HG03575 (cell line): ENCODE measurements around the gene PTPN7.
"Not testable (repeated sequence)": the region's sequence is repeated elsewhere in the genome, so short reads cannot be mapped to it uniquely, and the experiment has no call there.

Experiments
- ATAC-seq: cut with Tn5 transposase; IDR thresholded peaks from one replicate; pipeline ENCODE4 v1.9.1; 2021; ENCODE audit not compliant: unreplicated experiment, insufficient number of reproducible peaks, low FRiP score; ENCODE audit errors: extremely low read depth

PTPN7 gene

GRCh38 chr1:202155478-202156021 is 4.9 kb downstream of the PTPN7 start:
- no peak for ATAC-seq

GRCh38 chr1:202154766-202155477 is 5.5 kb downstream of the PTPN7 start:
- ATAC-seq = no peak

DNA sequence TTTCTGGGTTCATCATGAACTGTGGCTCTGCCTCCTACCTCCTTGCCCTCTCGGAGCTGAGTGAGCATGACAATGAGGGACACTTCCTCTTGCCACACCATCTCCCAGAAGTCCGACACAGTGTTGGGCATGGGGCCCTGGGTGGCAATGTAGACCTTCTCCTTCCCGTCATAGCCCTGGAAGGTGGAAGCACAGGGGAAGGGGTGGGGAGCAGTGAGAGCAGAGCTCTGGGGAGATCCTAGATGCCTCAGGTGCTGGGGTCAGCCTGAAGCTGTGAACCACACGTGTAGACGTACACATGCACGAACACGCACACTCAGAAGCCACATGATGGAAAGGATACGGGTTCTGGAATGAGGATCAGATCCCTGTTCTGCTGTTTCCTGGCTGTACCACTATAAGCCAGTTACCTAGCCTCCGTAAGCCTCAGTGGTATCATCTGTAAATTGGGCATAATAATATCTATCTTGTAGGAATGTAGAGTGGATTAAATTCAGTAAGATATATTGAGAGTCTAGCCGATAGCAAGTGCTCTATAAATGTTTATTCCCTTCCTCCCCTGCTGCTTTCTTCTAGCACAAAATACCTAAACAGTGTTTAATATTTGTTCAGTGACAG is 6.1 kb downstream of the PTPN7 start:
- ATAC-seq = no peak

GRCh38 chr1:202153284-202153683 is 7.1 kb downstream of the PTPN7 start:
- ATAC-seq = no peak

DNA sequence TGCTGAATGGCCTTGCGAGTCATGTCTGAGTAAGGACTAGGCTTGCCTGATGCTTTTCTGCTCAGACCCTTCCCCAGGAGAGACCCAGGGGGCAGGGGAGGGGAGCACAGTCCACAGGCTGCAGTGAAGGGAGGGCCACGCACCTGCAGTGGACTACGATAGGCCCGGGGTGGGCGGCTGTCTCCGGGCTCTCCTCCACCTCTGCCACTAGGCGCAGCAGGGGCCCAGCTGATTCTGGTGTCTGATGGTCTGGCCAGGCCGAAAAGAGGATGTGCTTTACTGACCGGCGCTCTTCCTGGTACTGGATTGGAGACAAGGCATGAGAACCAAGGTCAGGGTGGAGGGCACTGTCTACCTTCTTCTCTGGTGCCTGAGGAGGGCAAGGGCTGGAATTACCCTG is 8.0 kb downstream of the PTPN7 start:
- ATAC-seq = no peak

DNA sequence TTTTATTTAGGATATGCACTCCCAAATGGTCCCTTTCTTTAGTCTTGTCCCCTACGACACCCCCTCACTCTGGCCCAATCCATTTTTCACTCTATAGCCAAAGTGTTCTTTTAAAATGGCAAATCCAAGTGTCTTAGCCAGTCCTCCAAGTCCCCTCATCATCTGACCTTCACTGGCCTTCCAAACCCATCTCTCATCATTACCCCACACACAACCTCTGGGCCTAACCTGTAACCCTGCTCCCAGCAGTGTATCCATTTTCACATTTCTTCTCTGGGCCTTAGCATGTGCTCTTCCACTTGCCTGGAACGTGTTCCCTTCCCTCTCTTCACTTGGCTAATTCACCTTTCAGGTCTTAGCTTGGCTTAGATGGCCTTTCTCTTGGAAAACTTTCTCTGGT is 9.4 kb downstream of the PTPN7 start:
- no peak for ATAC-seq

- ATAC-seq = no peak
Measured at GRCh38 chr1:202150602-202151001, 9.8 kb downstream of the PTPN7 start.

- no peak for ATAC-seq
Measured at GRCh38 chr1:202150187-202150586, 10.2 kb downstream of the PTPN7 start.

DNA sequence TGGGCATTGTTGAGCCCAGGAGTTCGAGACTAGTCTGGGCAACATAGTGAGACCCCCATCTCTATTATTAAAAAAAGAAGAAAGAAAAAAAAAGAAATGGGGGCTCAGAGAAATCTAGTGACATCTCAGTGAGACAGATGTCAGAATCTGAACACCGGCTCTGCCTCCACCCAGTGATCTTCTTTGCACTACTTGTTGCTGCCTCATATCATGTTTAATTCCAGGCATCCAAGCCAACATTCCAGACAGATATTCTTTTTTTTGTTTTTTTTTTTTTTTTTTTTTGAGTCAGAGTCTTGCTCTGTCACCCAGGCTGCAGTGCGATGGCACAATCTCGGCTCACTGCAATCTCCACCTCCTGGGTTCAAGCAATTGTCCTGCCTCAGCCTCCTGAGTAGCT is 10.8 kb downstream of the PTPN7 start:
- no peak for ATAC-seq

- no peak for ATAC-seq
Measured at GRCh38 chr1:202148391-202148790, 12.0 kb downstream of the PTPN7 start.

DNA sequence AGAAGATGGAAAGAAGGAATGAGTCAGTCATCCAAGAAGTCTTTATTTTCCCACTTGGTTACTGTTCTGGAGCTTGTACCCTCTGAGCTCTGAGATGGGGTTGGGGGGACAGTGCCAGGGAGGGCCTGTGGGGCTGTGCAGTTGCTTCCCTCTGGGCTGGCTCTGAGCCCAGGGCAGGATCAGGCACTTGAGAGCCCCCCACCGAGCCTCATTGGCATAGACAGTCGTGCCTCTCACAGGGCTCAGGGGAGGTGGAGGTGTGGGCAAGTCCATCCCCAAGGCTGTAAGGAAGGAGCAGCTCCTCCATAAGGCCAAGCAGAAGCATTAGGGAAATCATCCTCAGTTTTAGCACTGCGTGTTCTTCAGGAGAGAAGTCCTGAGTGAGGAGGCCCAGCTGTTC is 13.4 kb downstream of the PTPN7 start:
- ATAC-seq = no peak

GRCh38 chr1:202146279-202146678 is 14.1 kb downstream of the PTPN7 start:
- ATAC-seq = no peak

DNA sequence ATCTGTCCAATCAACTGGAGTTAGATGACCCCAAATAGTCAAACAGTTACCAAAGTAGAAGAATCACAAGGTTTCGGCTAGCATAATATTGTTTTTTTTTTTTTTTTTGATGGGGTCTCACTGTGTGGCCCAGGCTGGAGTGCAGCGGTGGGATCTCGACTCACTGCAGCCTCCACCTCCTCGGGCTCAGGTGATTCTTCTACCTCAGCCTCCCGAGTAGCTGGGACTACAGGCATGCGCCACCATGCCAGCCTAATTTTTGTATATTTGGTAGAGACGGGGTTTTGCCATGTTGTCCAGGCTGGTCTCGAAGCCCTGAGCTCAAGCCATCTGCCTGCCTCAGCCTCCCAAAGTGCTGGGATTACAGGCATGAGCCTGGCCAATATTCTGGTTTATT is 14.7 kb downstream of the PTPN7 start:
- ATAC-seq = not testable (repeated sequence)

DNA sequence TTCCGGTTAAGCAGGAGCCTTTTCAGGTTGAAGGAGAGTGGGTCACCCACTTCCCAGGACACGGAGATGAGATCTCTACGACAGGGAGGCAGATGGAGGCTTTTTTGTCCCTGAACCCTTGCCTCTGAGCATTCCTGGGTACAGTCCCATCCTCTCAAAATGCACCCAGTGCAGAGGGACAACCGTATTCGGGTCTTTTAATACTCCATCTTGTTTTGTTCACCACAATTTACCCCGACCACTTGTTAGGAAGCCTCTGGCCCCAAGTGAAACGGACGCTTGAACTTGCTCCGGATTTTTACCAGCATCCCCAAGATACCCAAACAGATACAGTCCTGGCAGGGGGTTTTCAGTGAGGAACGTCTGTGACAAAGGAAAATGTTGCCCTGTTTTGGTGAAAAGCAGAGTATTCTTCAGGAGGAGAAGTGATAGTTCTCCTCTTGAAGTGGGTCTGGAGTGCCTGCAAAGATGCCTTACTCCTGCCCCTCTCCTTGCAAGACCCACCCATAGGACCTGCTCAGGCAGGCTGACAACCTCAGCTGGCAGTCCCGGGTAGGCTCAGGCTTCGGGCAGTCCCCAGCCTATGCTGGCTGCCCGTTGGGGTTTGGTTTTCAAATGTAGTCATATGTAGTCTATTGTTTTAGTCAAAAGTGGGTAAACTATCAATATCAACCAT is 15.2 kb downstream of the PTPN7 start:
- no peak for ATAC-seq

DNA sequence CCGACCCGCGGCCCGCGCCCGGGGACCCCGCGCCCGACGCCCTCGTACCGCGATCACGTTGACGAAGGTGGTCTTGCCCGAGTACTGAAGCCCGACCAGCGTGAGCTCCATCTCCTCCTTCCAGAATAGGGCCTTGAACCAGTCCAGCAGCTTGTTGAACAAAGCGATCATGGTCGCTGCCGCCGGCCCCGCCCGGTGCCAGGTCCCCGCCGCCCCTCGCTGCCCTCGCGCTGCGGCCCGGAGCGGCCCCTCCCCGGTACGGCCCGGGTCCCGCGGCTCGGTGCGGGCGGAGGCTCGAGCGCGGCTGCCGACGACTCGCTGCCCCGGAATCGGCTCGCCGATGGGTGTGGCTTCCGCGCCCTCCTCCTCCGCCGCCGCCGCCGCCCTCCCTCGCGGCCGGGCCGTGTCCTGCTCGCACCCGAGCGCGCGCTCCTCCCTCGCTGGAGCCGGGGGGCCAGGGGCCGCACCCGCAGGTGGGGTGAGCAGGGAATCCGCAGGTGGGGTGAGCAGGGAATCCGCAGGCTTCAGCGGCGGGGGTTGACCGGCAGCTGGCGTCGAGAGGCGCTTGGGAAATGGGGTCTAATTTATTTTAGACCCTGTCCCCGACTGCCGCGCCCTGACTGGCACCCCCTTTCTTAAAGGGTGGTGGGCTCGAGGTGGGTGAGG is 15.9 kb downstream of the PTPN7 start, which contains the start of gene ARL8A:
Gene ARL8A (minus strand): TSS at position 336 of the 666 bp plus-strand sequence. CDS start 165 bp downstream, at position 171.
- ATAC-seq = no peak

- ATAC-seq = no peak
Measured at GRCh38 chr1:202143768-202144401, 16.5 kb downstream of the PTPN7 start.

DNA sequence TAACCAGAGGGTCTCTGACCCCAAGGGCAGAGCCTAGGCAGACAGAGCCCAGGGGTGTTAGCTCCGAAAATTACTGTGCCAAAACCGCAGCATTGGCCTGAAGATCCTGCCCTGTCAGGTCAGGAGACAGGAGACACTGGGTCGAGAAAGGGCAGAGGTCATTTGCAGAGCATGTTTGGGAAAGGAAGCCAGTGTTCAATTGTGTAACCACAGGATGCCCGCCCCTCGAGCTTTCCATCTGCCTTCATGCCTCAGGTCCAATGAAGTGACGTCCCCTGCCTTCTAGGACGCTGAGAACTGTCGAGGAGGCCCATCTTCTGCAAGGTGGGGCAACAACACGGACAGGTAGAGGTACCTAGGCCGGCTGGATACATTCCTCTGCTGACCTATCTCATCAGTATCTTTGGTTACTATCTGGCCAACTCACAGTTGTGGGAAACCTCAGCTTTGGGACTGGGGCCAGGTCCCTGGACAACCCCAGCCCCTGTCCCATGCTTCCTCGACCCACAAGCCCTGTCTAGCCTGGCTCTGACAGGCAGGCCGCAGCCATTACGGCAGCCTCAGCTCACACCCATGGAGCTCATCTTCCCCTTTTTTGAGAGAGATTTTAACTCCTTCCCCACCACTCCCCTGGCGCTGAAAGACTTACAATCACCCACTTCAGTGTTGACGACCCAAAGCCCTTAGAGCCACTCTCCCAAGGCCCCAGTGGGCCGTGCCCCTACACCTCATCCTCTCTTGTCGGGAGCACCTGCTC is 17.2 kb downstream of the PTPN7 start:
- no peak for ATAC-seq

- not testable (repeated sequence) for ATAC-seq
Measured at GRCh38 chr1:202141468-202141867, 18.9 kb downstream of the PTPN7 start.
